HEK293T (cell line): ENCODE results near the gene SMCR8.
"Not testable (repeated sequence)": the region's sequence is repeated elsewhere in the genome, so short reads cannot be mapped to it uniquely, and the experiment has no call there.

ENCODE experiments used
- BHLHE40 ChIP-seq: fragments of 450-650 bp; IDR thresholded peaks from 2 replicates; pipeline ENCODE4 v1.6.1; 2016; ENCODE audit warnings: mild to moderate bottlenecking, moderate library complexity, borderline replicate concordance
- ELF4 ChIP-seq: fragments of 450-650 bp; IDR thresholded peaks from 2 replicates; pipeline ENCODE4 v1.6.1; 2017; ENCODE audit warnings: antibody characterized with exemption
- FOXA1 ChIP-seq: fragments of 450-650 bp; IDR thresholded peaks from 2 replicates; pipeline ENCODE4 v1.6.1; 2016; ENCODE audit warnings: mild to moderate bottlenecking
- FOXK2 ChIP-seq: fragments of 450-650 bp; IDR thresholded peaks from 2 replicates; pipeline ENCODE4 v1.6.1; 2016; ENCODE audit warnings: mild to moderate bottlenecking
- HDGF ChIP-seq: fragments of 450-650 bp; IDR thresholded peaks from 2 replicates; pipeline ENCODE4 v1.6.1; 2017; ENCODE audit warnings: antibody characterized with exemption, borderline replicate concordance
- SP1 ChIP-seq: fragments of 450-650 bp; IDR thresholded peaks from 2 replicates; pipeline ENCODE4 v1.6.1; 2017
- ZNF384 ChIP-seq: fragments of 450-650 bp; IDR thresholded peaks from 2 replicates; pipeline ENCODE4 v1.6.1; 2016

- TF ChIP-seq FOXA1, HDGF, SP1, ZNF384, BHLHE40, FOXK2, ELF4: not testable (repeated sequence)
These were observed 58.1 kb downstream of the SMCR8 start for GRCh38 chr17:18373181-18373580.
